GDM1 (cell line): ENCODE measurements around the gene PSMB7.

Experiments used
- DNase-seq: peaks from one replicate; lab custom pipeline; 2025; lab: John Stamatoyannopoulos, UW

The PSMB7 gene

DNA sequence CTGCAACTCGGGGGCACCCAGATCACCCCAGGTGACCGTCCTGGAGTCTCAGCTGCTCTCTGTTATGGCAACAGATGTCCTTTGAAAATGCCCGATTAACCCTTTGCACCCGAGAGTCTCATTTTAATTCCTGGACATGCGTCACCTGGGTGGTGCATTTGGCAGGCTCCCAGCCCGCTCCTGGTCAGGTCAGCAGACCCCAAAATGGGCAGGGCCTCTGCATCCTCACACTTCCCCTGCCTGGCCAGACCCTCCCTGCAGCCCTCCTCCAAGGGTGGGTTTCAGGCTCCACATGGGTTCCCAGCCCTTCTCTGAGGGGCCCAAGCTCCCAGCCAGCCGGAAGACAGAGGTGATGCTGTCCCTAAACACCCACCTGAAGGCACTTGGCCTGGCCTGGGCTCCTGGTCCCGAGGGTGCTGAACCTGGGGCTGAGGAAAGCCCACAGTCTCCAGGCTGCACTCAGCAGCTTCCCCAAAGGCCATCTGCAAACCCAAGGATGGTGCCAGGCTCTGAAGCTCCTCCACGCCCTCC is 69.4 kb downstream of the PSMB7 start:
- no peak for DNase-seq

- no peak for DNase-seq
Measured at GRCh38 chr9:124345063-124345462, 70.2 kb downstream of the PSMB7 start.

DNA sequence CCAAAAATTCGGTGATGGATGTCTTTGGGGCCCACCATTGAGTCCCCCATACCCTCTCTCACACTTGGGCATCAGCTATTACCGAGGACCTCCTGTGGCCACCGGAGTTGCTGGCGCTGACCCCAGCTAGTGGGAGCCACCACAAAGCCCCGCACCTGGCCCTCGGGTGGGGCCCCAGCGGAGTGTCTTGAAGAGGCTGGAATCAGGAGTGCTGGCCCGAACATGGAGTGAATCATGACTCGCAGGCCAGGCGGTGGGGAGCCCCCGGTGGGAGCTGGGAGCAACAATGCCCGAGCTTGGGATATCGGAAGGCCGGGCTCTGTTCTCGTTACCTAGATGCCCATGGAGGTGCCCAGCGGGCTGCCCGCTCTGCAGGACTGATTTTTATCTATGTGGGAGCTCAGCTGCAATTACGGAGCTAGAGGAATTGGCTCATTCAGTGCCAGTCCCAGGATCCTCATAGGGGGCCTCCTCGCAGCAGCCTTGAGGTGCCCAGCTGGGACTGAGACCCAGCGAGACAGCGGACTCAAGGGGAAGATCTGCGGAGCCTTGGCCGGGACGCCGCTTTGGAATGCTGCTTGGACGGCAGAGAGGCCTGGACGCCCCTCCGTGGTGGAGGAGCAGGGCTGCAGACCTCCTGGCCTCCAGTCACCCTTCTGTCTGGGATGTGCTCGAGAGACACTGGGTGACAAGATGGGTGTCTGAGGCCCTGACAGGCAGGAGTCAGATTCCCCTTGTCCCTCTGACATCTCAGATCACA is 70.8 kb downstream of the PSMB7 start:
- no peak for DNase-seq

- no peak for DNase-seq
Measured at GRCh38 chr9:124343533-124344290, 71.5 kb downstream of the PSMB7 start.

DNA sequence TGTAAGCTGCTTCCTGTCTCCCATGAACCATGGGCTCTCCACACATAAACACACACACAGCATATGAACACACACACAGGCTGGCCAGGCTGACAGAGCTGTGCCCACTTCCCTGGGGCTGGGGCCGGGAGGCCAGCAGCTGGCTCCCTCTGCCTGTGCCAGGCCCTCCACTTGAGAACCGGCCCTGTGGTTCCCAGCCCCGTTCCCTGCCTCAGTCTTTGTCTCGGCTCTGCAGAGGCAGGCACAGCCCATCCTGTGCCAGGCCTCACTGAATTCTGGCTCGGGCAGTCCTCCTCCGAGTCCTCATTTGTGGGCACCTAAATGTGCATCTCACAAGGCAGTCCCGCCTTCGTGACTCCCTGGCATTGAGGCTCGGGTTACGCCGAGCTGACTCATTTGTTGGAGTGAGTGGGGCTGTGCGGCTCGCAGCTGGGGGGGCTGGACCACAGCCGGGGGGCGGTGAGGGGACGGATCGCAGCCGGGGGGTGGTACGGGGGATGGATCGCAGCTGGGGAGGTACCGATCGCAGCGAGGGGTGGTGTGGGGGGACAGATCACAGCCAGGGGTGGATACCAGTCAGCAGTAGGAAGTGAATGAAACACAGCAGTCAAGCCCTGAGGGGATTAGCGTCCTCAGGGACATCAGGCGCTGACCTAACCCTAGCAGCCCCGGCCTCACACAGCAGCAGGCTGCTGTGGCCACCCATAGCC is 72.3 kb downstream of the PSMB7 start:
- DNase-seq, result no peak

DNA sequence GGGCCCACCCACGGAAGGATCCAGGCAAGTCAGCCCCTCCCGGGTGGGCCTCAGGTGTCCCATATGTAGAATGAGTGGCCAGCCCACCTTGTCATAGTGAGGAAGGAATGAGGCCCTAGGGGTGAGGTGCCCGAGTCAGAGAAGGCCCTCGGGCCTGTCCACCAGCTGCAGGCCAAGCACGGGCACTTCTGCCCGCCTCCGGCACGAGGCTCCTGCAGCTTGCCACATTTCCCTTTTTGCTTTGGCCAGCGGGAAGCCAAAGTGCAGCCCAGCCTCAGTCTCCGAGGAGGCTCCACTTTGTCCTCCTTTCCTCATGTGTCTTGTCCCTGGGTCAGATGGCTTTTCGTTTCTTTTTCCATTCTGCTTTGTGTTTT is 72.9 kb downstream of the PSMB7 start:
- no peak for DNase-seq

GRCh38 chr9:124341455-124342170 is 73.6 kb downstream of the PSMB7 start:
- no peak for DNase-seq

DNA sequence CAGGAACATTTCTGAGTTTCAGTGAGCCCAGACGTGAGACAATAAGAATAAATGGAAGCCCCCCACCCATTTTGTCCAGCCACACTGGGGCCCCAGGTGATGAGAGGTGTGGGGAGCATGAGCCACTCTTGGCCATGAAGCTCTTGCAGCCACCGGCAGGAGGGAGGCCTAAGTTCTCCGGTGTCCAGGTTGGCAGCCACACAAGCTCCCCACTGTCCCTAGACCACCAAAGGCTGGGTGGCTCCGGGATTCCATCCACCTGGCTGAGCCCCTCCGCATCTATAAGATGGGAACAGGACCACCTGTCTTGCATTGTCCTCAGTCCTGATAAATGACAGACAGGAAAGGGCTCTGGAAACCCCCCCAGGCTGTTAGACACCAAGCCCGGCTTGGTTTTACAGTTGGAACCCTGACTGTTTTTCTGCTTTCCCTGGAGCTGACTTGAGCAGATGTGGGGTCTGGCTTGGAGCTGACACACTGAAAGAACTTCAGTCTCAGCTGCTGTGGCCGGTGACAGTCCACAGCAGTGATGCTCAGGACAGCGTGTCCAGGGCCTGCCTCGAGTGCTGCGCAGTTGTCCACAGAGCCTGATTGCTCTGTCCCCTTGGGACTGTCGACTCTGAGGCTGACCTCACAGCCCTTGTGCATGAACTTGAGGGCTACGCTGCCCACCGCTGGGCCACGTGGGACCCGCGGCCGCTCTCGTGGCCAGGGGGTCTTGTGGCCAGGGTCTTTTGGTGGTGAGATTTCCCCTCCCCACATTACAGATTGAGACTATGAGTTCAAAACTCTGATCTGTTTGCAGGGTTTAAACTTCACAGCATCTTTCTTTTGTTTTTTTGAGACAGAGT is 74.8 kb downstream of the PSMB7 start:
- DNase-seq, result no peak

- no peak for DNase-seq
Measured at GRCh38 chr9:124339603-124340146, 75.6 kb downstream of the PSMB7 start.

- DNase-seq, result no peak
Measured at GRCh38 chr9:124337562-124337961, 77.7 kb downstream of the PSMB7 start.

DNA sequence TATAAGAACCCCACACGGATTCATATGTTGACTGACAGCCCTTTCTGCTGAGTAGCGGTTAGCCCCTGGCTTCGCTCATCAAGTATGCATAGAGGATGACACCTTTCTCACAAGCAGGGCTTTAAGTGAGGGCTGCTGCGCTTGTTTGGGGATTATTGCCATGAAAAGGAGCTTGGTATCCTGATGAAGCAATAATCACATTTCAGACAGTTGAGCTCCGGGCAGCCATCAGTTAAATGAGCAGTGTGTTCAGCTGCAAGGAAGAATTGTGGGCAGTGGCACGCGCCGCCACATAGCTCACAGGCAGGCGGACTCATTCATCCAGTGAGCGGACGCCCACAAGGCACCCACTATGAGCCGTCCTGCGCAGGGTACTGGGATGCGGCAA is 79.9 kb downstream of the PSMB7 start:
- no peak for DNase-seq

GRCh38 chr9:124334568-124335319 is 80.5 kb downstream of the PSMB7 start:
- DNase-seq, result no peak

DNA sequence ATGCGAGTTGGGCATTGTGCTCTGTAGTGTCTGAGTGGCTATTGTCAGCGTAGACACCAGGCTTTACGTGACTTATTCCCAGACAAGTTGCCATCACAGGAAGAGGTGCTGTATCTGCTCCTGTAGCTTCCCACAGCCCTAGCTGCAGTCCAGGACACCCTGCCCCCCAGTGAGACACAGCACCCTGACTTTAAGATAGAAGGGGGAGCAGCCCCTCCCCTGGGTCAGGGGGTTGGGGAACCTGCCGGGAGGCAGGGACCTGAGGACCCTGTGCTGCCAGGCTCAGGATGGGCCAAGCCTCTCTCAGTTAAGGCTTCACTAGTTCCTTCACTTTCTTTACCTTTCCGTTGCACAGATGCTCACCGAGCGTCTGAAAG is 82.1 kb downstream of the PSMB7 start:
- no peak for DNase-seq

DNA sequence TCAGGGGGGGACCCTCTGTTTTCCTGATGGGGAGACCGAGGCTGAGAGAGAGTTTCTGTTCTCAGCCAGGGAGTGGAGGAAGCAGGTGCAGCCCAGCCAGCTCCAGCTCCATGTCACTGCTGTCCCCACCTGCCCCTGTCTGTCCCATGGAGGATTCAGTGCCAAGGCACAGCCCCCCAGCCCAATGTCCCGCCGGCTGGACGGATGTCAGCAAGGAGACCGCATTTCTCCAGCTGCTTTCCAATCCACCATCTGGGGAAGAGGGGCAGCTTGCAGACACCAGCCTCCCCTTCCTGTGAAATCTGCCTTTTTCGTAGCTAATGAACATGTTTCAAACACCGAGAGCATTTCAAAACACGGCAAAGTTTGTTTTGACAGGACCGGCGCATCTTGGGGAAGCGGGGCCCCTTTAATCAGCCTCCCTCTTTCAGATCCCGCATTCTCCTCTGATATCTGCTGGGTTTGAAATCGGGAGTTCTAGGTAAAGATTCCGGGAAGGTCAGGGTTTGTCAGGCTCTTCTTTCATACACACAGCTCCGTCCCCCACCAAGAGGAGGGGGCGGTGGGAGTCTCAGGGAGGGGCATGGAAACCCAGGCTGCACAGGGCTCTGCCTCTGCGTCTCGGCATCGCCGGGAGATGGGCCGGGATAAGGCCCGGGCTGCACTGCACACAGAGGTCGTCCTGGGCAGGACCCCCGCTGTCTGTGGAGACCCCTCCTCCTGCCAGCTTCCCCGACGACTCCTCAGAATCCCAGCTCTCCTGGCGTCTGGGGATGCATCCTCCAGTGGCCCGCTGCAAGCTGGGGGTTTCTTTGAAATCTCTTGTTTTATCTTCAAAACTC is 82.7 kb downstream of the PSMB7 start:
- DNase-seq, result no peak

DNA sequence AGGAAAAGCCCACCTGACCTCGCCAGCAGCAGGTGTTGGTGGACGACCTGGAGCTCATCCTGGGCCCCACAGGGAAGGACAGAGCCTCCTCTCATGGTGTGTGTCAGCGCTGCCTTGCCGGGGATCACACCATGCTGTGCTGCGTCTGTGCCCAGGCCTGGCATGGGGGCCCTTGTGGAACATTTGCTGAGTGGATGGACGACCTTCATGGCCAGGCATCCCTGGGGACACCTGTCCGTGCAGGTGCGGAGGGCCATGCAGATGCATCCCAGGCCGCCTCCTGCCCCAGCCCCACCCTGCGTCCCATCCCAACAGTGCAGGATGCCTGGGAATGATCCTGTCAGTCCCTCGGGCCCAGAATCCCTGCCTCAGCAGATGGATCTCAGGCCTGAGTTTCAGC is 83.7 kb downstream of the PSMB7 start:
- DNase-seq, result no peak

DNA sequence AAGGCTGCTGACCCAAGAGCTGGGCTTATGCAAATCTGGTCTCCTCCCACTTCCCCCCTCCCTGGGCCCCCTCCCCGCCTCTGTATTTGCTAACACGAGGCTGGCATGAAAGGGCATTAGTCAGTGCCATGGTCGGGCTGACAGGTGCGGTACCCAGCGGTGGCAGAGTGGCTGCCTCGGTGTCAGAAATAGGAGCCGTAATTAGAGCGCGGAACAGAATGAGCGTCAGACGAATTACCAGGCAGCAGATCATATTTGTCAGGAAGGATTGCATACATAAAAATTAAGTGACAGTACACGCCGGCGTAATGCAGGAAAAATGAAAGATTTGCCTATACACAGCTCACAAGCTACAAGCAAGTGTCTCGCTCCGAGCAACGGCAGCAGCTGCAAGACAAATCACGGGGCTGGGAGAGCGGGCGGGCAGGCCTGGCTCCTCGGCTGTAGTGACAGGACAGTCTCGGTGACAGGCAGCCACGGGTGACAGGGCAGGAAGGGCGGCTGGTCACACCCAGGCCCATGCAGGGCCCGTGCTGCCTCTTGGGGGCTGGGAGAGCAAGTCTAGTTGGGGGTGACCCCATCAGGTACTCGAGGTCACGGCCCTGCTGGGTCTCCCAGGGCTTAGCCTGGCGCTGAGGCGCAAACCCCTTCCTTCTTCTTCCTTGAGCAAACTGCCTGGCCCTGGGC is 85.1 kb downstream of the PSMB7 start:
- no peak for DNase-seq

- DNase-seq, result no peak
Measured at GRCh38 chr9:124329206-124329792, 85.9 kb downstream of the PSMB7 start.

DNA sequence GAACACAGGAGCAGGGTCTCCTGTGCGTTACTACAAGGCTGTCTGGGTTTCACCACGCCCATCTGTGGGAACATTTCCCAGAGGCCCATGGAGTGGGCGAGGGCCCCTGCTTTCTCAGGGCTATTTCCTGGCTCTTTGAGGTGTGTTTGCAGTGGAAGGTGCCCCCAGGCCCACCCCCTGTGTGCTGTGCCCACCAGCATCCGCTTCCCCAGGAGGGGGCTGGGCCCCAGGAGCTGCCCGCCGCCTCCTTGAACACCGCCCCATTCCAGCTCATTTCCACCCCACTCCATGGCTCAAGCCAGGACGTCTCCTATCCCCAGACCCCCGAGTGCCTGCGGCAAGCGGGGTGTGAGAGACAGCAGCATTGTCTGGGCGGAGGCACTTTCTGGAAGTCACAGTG is 87.0 kb downstream of the PSMB7 start:
- DNase-seq, result no peak
